Activated CD8-positive, alpha-beta T cell treated with anti-CD3 and anti-CD28 coated beads, Interleukin-2, amount 10 ng/mL, durations not matched to agents 7 days and 5 days (primary cell): ENCODE data around the gene PDK2. TPM values are rescaled to one million over a fixed set of nuclear protein-coding genes. Genes with fewer than 3 reads are reported as not detected.
A peak's percentile ranks its signal among the peaks of the same experiment; 100 is the strongest.
"Not testable (repeated sequence)": the region's sequence is repeated elsewhere in the genome, so short reads cannot be mapped to it uniquely, and the experiment has no call there.

Experiments
- ATAC-seq: fragments of 150-1000 bp; cut with Tn5 transposase; one replicate; pipeline ENCODE4 v1.10.0; 2021; ENCODE audit warnings: moderate library complexity
- CTCF ChIA-PET: fragments of 350-600 bp; sonication (Branson Sonifier 250); formaldehyde crosslinking; loops from one replicate; lab custom pipeline; 2021; ENCODE audit warnings: antibody characterized with exemption; lab: Charles Lee
- POLR2A ChIA-PET: fragments of 350-600 bp; sonication (Branson Sonifier 250); formaldehyde crosslinking; loops from one replicate; lab custom pipeline; 2021; ENCODE audit warnings: antibody characterized with exemption; lab: Charles Lee
- DNase-seq: peaks from one replicate; pipeline ENCODE4 v3.0.0-alpha.2; 2020
- H3K27ac Mint-ChIP-seq: one replicate; pipeline ENCODE4 v1.8.0; 2021; ENCODE audit warnings: mild to moderate bottlenecking, mixed read lengths
- H3K27me3 Mint-ChIP-seq: one replicate; pipeline ENCODE4 v1.8.0; 2021; ENCODE audit warnings: low read depth, mixed read lengths
- H3K36me3 Mint-ChIP-seq: one replicate; pipeline ENCODE4 v1.8.0; 2021; ENCODE audit warnings: low read depth, mixed read lengths
- H3K4me1 Mint-ChIP-seq: one replicate; pipeline ENCODE4 v1.8.0; 2021; ENCODE audit warnings: low read depth, mixed read lengths
- H3K4me3 Mint-ChIP-seq: one replicate; pipeline ENCODE4 v1.8.0; 2021; ENCODE audit warnings: mild to moderate bottlenecking, mixed read lengths
- H3K9me3 Mint-ChIP-seq: one replicate; pipeline ENCODE4 v1.8.0; 2022; ENCODE audit warnings: mixed read lengths; ENCODE audit not compliant: insufficient read depth
- total RNA-seq, 2 experiments: library from RNA; stranded (reverse); gene quantifications; one replicate each; pipeline ENCODE4 v1.2.3, GENCODE V29; 2021

The PDK2 gene
- total RNA-seq, 2 experiments from 2014 or later = 18.1 to 21.2 TPM

GRCh38 chr17:50059759-50060273 lies 35.3 kb upstream of the PDK2 start:
- no peaks in the 10 kb centered on the region for H3K9me3 Mint-ChIP-seq
- DNase-seq (no peak), ATAC-seq (no peak)
- H3K27ac Mint-ChIP-seq = no peak overlapping the region
- no peaks in the 10 kb centered on the region for H3K27me3 Mint-ChIP-seq
- H3K4me3 Mint-ChIP-seq = no peak overlapping the region
- H3K4me1 Mint-ChIP-seq = peaks cover 19% of the 10 kb centered on the region
- ChIA-PET CTCF (interaction anchor here (1.7 kb wide), 1 partner anchor 27 kb away, joined by 4 read pairs; no protein-coding TSS in a partner anchor), POLR2A (no interaction called here)
- no peaks in the 10 kb centered on the region for H3K36me3 Mint-ChIP-seq

- DNase-seq (no peak), ATAC-seq (no peak)
- ChIA-PET CTCF (interaction anchor here (0.8 to 1.7 kb wide), 3 partner anchors 26 to 504 kb away, joined by 3 to 4 read pairs (median 3); no protein-coding TSS in a partner anchor), POLR2A (no interaction called here)
- H3K4me3 Mint-ChIP-seq = no peak overlapping the region
- H3K27ac Mint-ChIP-seq = no peak overlapping the region
- peaks cover 14% of the 10 kb centered on the region for H3K4me1 Mint-ChIP-seq
- no peaks in the 10 kb centered on the region for H3K9me3 Mint-ChIP-seq
- no peaks in the 10 kb centered on the region for H3K36me3 Mint-ChIP-seq
- no peaks in the 10 kb centered on the region for H3K27me3 Mint-ChIP-seq
These were observed 34.0 kb upstream of the PDK2 start for GRCh38 chr17:50060951-50061712.

GRCh38 chr17:50061713-50062045 lies 33.5 kb upstream of the PDK2 start:
- ATAC-seq, DNase-seq, H3K27ac Mint-ChIP-seq, H3K9me3 Mint-ChIP-seq, H3K36me3 Mint-ChIP-seq, H3K4me3 Mint-ChIP-seq, POLR2A ChIA-PET, H3K27me3 Mint-ChIP-seq: not testable (repeated sequence)
- CTCF ChIA-PET = interaction anchor here (0.8 kb wide), 1 partner anchor 504 kb away, joined by 3 read pairs; no protein-coding TSS in a partner anchor
- peaks cover 10% of the 10 kb centered on the region for H3K4me1 Mint-ChIP-seq

GRCh38 chr17:50062293-50063243 lies 32.6 kb upstream of the PDK2 start:
- no peak overlapping the region for H3K4me3 Mint-ChIP-seq
- CTCF ChIA-PET = interaction anchor here (0.8 to 2.8 kb wide), 2 partner anchors 32 to 505 kb away, joined by 3 to 9 read pairs; no protein-coding TSS in a partner anchor
- no peak for ATAC-seq

GRCh38 chr17:50063561-50064252 lies 31.4 kb upstream of the PDK2 start:
- no peaks in the 10 kb centered on the region for H3K27me3 Mint-ChIP-seq
- H3K9me3 Mint-ChIP-seq = no peaks in the 10 kb centered on the region
- ChIA-PET CTCF (interaction anchor here (1.2 to 2.8 kb wide), 2 partner anchors 24 to 31 kb away, joined by 4 to 9 read pairs; no protein-coding TSS in a partner anchor), POLR2A (no interaction called here)
- H3K4me1 Mint-ChIP-seq = no peaks in the 10 kb centered on the region
- no peaks in the 10 kb centered on the region for H3K36me3 Mint-ChIP-seq
- H3K4me3 Mint-ChIP-seq = no peak overlapping the region
- DNase-seq = no peak
- peak overlapping the region; percentile 1 for H3K27ac Mint-ChIP-seq
- ATAC-seq = no peak

More at GRCh38 chr17:50062293-50063243, 32.6 kb upstream of the PDK2 start:
- Mint-ChIP-seq H3K27ac (no peak overlapping the region), H3K36me3 (no peaks in the 10 kb centered on the region), H3K4me1 (peaks cover 4% of the 10 kb centered on the region), H3K27me3 (no peaks in the 10 kb centered on the region), H3K9me3 (no peaks in the 10 kb centered on the region)
- POLR2A ChIA-PET = no interaction called here
- no peak for DNase-seq

- DNase-seq (no peak), ATAC-seq (peak; percentile 15)
- H3K36me3 Mint-ChIP-seq = no peaks in the 10 kb centered on the region
- H3K4me1 Mint-ChIP-seq = no peaks in the 10 kb centered on the region
- no peaks in the 10 kb centered on the region for H3K27me3 Mint-ChIP-seq
- H3K27ac Mint-ChIP-seq = no peak overlapping the region
- no peak overlapping the region for H3K4me3 Mint-ChIP-seq
- CTCF ChIA-PET = interaction anchor here (1.2 to 2.8 kb wide), 3 partner anchors 23 to 67 kb away, joined by 3 to 9 read pairs (median 4); no protein-coding TSS in a partner anchor
- POLR2A ChIA-PET = no interaction called here
- H3K9me3 Mint-ChIP-seq = no peaks in the 10 kb centered on the region
These were observed 30.7 kb upstream of the PDK2 start for GRCh38 chr17:50064253-50065001.

GRCh38 chr17:50065056-50065455 lies 30.1 kb upstream of the PDK2 start:
- H3K9me3 Mint-ChIP-seq = no peaks in the 10 kb centered on the region
- no peak overlapping the region for H3K27ac Mint-ChIP-seq

GRCh38 chr17:50066995-50067394 lies 28.2 kb upstream of the PDK2 start:
- no peak overlapping the region for H3K4me3 Mint-ChIP-seq
- peaks cover 6% of the 10 kb centered on the region for H3K36me3 Mint-ChIP-seq
- ATAC-seq (no peak), DNase-seq (no peak)
- POLR2A ChIA-PET = no interaction called here
- H3K27ac Mint-ChIP-seq = no peak overlapping the region
- no peaks in the 10 kb centered on the region for H3K9me3 Mint-ChIP-seq
- H3K4me1 Mint-ChIP-seq = peaks cover 1% of the 10 kb centered on the region
- no peaks in the 10 kb centered on the region for H3K27me3 Mint-ChIP-seq
- CTCF ChIA-PET = interaction anchor here (0.6 to 2.8 kb wide), 8 partner anchors 10 to 115 kb away, joined by 3 to 14 read pairs (median 4); partner anchors contain the start of genes ITGA3 and PDK2

More at GRCh38 chr17:50065056-50065455, 30.1 kb upstream of the PDK2 start:
- no peak for ATAC-seq
- no peak overlapping the region for H3K4me3 Mint-ChIP-seq
- H3K36me3 Mint-ChIP-seq = no peaks in the 10 kb centered on the region
- ChIA-PET POLR2A (no interaction called here), CTCF (interaction anchor here (1.3 kb wide), 1 partner anchor 68 kb away, joined by 3 read pairs; no protein-coding TSS in a partner anchor)
- DNase-seq = no peak
- H3K4me1 Mint-ChIP-seq = no peaks in the 10 kb centered on the region
- no peaks in the 10 kb centered on the region for H3K27me3 Mint-ChIP-seq

- H3K9me3 Mint-ChIP-seq = no peaks in the 10 kb centered on the region
- peaks cover 4% of the 10 kb centered on the region for H3K4me1 Mint-ChIP-seq
- ChIA-PET POLR2A (interaction anchor here (0.6 kb wide), 1 partner anchor 62 kb away, joined by 3 read pairs; no protein-coding TSS in a partner anchor), CTCF (interaction anchor here (0.6 to 2.8 kb wide), 4 partner anchors 11 to 70 kb away, joined by 3 to 14 read pairs (median 7); partner anchors contain the start of genes ITGA3 and PDK2)
- H3K27me3 Mint-ChIP-seq = no peaks in the 10 kb centered on the region
- ATAC-seq (no peak), DNase-seq (no peak)
- H3K4me3 Mint-ChIP-seq = no peak overlapping the region
- H3K36me3 Mint-ChIP-seq = peaks cover 6% of the 10 kb centered on the region
- H3K27ac Mint-ChIP-seq = no peak overlapping the region
These were observed 27.2 kb upstream of the PDK2 start for GRCh38 chr17:50067996-50068395.

- ChIA-PET CTCF (interaction anchor here (1.8 kb wide), 1 partner anchor 14 kb away, joined by 5 read pairs; no protein-coding TSS in a partner anchor), POLR2A (no interaction called here)
- no peak overlapping the region for H3K27ac Mint-ChIP-seq
These were observed 24.1 kb upstream of the PDK2 start for GRCh38 chr17:50070908-50071680.

More at GRCh38 chr17:50070908-50071680, 24.1 kb upstream of the PDK2 start:
- Mint-ChIP-seq H3K4me3 (no peak overlapping the region), H3K9me3 (no peaks in the 10 kb centered on the region), H3K4me1 (peaks cover 4% of the 10 kb centered on the region), H3K36me3 (peaks cover 6% of the 10 kb centered on the region), H3K27me3 (no peaks in the 10 kb centered on the region)
- ATAC-seq = no peak
- DNase-seq = no peak
